ENCODE results near the gene TATDN3. TPM values are rescaled to one million over a fixed set of nuclear protein-coding genes. Genes with fewer than 3 reads are reported as not detected.
A peak's percentile ranks its signal among the peaks of the same experiment; 100 is the strongest.

The TATDN3 gene, protein sequence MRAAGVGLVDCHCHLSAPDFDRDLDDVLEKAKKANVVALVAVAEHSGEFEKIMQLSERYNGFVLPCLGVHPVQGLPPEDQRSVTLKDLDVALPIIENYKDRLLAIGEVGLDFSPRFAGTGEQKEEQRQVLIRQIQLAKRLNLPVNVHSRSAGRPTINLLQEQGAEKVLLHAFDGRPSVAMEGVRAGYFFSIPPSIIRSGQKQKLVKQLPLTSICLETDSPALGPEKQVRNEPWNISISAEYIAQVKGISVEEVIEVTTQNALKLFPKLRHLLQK
- 10 to 100 TPM; 13.9 to 18.6 TPM for total RNA-seq

DNA sequence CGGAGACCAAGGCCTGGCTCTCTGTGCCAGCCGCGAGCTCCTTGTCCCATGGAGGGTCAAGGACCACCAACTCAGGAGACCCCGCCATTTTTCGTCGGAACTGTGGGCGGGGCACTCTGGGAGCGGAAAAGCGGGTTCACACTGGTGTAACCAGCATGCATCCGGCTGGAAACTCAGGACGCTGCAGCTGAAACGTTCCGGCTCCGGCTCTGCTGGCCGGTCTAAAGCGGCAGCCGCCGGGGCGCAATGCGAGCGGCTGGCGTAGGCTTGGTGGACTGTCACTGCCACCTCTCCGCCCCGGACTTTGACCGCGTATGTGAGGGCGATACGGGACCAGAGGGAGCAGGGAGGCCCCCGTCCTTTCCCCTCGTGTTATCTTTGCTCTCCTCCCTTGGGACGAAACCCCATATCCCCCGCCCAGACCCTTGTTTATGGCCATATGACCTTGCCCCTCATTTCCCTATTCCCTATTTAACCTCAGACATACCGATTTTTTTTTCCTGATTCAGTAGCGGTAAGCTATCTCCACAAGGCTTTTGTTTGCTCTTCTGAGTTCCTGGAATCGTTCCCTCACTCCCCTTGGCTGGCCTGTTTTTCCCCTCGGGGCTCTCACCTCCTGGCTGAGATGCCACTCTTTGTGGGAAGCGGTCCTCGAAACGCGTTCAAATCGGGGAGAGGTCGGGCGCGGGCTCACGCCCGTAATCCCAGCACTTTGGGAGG is at the start of gene TATDN3, which contains the start of gene NSL1:
TATDN3 (plus strand) TSS at position 219 of the 720 bp plus-strand sequence; CDS start at position 247, 28 bp downstream.
NSL1 (minus strand) TSS at position 102 of the 720 bp plus-strand sequence; CDS start at position 88, 14 bp downstream.
- DNase-seq (peak; percentile 99), ATAC-seq (ENCODE audit: low read depth) (peak; percentile 87)
- Mint-ChIP-seq H3K9me3 (no peaks in the 10 kb centered on the region), H3K36me3 (peaks cover 10% of the 10 kb centered on the region), H3K4me3 (peak within 1 kb of the TSS; percentile 99), H3K4me1 (peaks cover 27% of the 10 kb centered on the region), H3K27ac (peak within 1 kb of the TSS; percentile 97), H3K27me3 (no peaks in the 10 kb centered on the region)
- POLR2A ChIA-PET: interaction anchor here (0.6 to 2.6 kb wide), 12 partner anchors 15 to 801 kb away, joined by 3 to 22 read pairs (median 5); partner anchors contain the start of genes ATF3 and FLVCR1

DNA sequence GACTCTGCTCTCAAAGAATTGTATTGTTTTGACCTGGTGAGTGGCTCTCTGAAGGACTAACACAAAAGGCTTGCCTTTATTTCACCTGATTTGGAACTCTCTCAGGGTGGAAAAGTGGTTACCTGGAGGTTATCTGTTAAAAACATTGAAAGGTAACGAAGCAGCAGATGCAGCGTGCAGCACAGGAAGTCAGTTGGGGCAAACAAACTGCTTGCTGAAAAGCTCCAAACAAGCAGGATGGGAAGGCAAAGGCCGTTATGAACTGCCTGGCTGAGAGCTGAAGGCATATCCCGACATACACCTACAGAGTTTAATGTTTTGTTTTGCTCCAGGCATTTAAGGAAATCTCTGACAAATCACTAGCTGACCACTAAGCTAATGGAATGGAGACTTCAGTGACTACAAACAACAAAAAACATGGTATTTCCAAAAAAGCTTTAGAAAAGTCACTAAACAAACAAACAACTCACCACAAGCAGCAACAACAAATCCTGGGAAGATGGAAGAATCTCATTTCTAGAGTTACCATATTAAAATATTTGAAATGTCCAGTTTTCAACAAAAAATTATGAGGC is 47.7 kb upstream of the TATDN3 start:
- Mint-ChIP-seq H3K36me3 (peaks cover 35% of the 10 kb centered on the region), H3K27ac (peak overlapping the region; percentile 55), H3K27me3 (no peaks in the 10 kb centered on the region), H3K4me1 (peaks cover 26% of the 10 kb centered on the region), H3K4me3 (peak overlapping the region; percentile 52), H3K9me3 (peaks cover 10% of the 10 kb centered on the region)
- no peak for DNase-seq
- POLR2A ChIA-PET: interaction anchor here (0.6 to 1.1 kb wide), 2 partner anchors 18 to 45 kb away, joined by 3 to 4 read pairs; partner anchors contain the start of gene BATF3
- ATAC-seq (ENCODE audit: low read depth): peak; percentile 56

DNA sequence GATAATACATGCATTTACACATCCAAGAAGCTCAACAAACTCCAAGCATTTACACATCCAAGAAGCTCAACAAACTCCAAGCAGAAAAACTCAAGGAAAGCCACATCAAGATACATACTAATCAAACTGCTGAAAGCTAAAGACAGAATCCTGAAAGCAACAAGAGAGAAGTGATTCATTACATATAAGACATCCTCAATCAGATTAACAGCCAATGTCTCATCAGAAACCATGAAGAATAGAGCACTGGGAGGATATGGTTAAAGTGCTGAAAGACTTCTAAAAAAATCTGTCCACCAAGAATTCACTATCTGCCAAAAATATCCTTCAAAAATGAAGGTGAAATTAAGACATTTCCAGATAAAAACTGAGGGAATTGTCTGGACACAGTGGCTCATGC is 46.4 kb upstream of the TATDN3 start:
- Mint-ChIP-seq H3K4me1 (peaks cover 28% of the 10 kb centered on the region), H3K27me3 (no peaks in the 10 kb centered on the region), H3K36me3 (peaks cover 35% of the 10 kb centered on the region), H3K27ac (no peak overlapping the region), H3K4me3 (no peak overlapping the region), H3K9me3 (peaks cover 10% of the 10 kb centered on the region)
- POLR2A ChIA-PET: no interaction called here
- no peak for ATAC-seq (ENCODE audit: low read depth)
- no peak for DNase-seq

DNA sequence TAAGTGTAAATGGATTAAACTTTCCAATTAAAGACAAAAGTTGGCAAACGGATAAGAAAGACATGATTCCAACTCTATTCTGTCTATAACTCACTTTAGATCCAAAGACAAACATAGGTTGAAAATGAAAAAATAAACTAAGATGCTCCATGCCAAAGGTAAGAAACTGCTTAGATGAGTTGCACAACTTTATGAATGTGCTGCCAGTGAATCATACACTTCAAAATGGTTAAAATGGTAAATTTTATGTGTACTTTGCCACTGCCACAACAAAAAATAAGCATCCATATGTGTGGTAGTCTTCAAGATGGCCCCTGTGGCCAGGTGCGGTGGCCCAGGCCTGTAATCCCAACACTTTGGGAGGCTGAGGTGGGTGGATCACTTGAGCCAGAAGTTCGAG is 45.1 kb upstream of the TATDN3 start:
- H3K27me3 Mint-ChIP-seq: no peaks in the 10 kb centered on the region
- POLR2A ChIA-PET: no interaction called here
- peaks cover 27% of the 10 kb centered on the region for H3K4me1 Mint-ChIP-seq
- peaks cover 5% of the 10 kb centered on the region for H3K9me3 Mint-ChIP-seq
- no peak overlapping the region for H3K27ac Mint-ChIP-seq
- ATAC-seq (ENCODE audit: low read depth): no peak
- H3K4me3 Mint-ChIP-seq: no peak overlapping the region
- no peak for DNase-seq
- peaks cover 29% of the 10 kb centered on the region for H3K36me3 Mint-ChIP-seq

DNA sequence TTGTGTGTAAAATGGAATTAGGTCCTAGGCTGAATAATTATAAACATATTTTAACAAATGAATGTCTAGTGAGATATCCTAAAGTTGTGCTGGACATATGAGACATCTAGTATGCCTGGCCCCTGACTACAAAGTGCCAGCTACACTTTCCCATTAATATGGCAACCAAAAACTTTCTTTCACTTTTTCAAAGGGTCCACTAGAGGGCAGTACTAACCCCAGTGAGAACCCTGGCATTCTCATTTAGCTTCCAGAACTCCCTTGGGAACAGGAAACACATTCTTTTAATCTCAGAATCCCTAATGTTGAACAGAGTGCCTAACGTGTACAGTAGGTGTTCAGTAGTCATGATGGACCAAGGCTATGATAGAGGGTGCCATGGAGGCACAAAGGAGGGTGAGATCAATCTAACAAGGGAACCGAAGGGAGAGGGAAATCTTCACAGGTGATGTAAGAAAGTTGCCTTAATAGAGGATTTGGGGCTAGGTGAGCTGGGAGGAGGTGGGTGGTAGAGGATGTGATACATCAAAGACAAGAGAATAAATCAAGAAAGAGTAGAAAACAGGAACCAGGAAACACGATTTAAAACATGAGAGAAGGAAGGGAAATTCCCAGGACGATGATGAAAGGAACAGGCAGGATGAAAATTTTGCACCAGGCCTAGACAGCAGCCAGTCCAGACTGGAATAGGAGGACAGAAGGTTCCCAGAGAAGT is 41.7 kb upstream of the TATDN3 start:
- Mint-ChIP-seq H3K27ac (peak overlapping the region; percentile 55), H3K36me3 (peaks cover 16% of the 10 kb centered on the region), H3K4me1 (peaks cover 45% of the 10 kb centered on the region), H3K27me3 (no peaks in the 10 kb centered on the region), H3K9me3 (no peaks in the 10 kb centered on the region), H3K4me3 (peak overlapping the region; percentile 44)
- ATAC-seq (ENCODE audit: low read depth) (no peak), DNase-seq (no peak)
- POLR2A ChIA-PET: interaction anchor here (1.4 kb wide), 2 partner anchors 66 to 85 kb away, joined by 3 read pairs; no protein-coding TSS in a partner anchor

DNA sequence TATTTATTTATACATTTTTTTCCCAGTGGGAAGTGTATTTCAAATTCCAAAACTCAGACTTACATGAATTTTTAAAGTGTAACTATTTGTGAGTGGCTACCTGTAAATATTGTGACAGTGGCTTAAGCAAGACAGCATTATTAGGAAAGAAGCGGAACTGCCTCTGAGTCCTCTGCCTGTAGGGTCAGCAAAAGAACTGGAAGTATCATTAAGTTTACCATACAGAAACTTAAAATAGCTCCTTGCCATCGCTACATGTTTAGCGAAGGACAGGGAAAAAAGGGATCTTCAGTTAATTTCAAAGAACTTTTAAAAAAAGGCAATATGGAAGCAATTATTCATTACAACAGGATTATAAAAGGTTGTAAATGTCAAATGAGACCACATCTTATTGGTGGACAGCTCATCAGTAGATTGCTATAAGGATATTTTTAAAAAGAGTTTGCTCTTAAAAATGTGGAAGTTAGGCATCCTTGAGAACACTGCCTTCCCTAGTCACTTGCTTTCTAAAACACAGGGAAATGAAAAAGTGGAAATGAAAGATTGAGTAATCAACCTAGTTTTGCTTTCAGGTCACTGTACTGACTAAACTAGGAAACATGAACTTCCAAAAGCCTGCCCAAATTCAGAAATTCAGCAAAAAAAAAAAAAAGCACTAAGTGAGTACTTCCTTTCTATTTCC is 39.3 kb upstream of the TATDN3 start:
- peaks cover 41% of the 10 kb centered on the region for H3K4me1 Mint-ChIP-seq
- H3K36me3 Mint-ChIP-seq: peaks cover 7% of the 10 kb centered on the region
- DNase-seq (no peak), ATAC-seq (ENCODE audit: low read depth) (no peak)
- H3K27me3 Mint-ChIP-seq: no peaks in the 10 kb centered on the region
- peak overlapping the region; percentile 67 for H3K4me3 Mint-ChIP-seq
- H3K9me3 Mint-ChIP-seq: no peaks in the 10 kb centered on the region
- POLR2A ChIA-PET: no interaction called here
- peak overlapping the region; percentile 78 for H3K27ac Mint-ChIP-seq

DNA sequence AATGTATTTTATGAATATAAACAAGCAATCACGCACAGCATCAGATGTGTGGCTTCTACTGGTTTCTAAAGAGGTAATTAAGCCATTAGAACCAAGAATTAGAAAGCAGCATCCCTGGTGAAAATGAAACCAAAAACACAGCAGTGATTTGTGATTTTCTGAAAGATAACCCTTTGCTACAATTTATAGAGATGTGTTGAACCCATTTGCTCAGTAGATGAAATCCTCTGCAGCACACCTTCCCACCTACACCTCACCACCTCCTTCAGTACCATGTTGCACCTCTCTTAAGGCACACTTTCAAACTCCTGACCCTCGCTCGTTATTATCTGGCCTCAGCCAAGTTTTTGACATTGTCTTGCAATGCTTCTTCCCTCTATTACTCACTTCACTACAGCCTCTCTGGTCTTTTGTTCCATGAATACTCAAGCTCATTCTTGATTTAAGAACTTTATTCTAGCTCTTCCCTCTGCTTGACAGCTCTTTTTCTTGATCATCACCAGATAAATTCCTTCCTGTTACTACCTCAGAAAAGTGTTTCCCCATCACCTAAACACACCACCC is 38.7 kb upstream of the TATDN3 start:
- Mint-ChIP-seq H3K27ac (peak overlapping the region; percentile 78), H3K27me3 (no peaks in the 10 kb centered on the region), H3K4me3 (peak overlapping the region; percentile 67), H3K36me3 (peaks cover 7% of the 10 kb centered on the region), H3K4me1 (peaks cover 41% of the 10 kb centered on the region), H3K9me3 (no peaks in the 10 kb centered on the region)
- ATAC-seq (ENCODE audit: low read depth) (peak; percentile 31), DNase-seq (no peak)
- POLR2A ChIA-PET: no interaction called here

DNA sequence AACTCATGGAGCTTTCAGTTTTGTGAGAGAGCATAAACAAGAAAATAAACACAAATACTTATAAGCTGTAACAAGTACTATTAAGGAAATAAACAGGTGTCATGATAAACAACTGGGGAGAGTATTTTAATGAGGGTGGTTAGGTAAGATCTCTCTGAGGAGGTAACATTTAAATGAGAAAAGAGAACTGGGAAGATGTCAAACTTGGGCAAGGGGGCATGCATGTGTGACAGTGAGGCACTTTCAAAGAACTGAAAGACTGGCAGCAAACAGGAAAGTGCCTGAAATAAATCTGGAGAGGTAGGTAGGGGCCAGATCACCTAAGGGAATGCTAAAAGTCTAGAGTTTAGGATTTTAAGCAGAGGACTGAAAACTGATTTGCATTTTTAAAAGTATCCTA is 37.9 kb upstream of the TATDN3 start:
- Mint-ChIP-seq H3K9me3 (no peaks in the 10 kb centered on the region), H3K4me3 (peak overlapping the region; percentile 68)
- POLR2A ChIA-PET: interaction anchor here (0.7 to 1.4 kb wide), 2 partner anchors 16 to 70 kb away, joined by 3 to 4 read pairs; no protein-coding TSS in a partner anchor

DNA sequence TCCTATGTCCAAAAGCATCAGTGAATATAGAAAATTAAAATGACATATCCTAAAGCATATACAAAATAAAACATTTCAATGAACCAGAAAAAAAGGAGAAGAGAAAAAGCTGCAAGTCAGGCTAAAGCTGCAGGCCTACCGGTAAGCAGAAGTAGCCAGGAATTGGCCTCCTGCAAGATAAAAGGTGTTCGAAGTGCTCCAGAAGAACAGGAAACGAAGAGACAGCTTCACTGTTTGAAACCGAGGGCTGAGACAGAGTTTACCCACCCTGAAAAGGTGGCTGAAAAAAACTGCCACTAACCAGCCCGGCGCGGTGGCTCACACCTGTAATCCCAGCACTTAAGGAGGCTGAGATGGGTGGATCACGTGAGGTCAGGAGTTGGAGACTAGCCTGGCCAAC is 37.5 kb upstream of the TATDN3 start:
- H3K27ac Mint-ChIP-seq: peak overlapping the region; percentile 75
- ATAC-seq (ENCODE audit: low read depth) (peak; percentile 77), DNase-seq (peak; percentile 42)
- H3K4me3 Mint-ChIP-seq: peak overlapping the region; percentile 68
- peaks cover 40% of the 10 kb centered on the region for H3K4me1 Mint-ChIP-seq
- no peaks in the 10 kb centered on the region for H3K27me3 Mint-ChIP-seq
- H3K9me3 Mint-ChIP-seq: no peaks in the 10 kb centered on the region
- peaks cover 7% of the 10 kb centered on the region for H3K36me3 Mint-ChIP-seq
- POLR2A ChIA-PET: interaction anchor here (0.7 to 1.4 kb wide), 2 partner anchors 15 to 70 kb away, joined by 3 to 4 read pairs; no protein-coding TSS in a partner anchor

More for the DNA sequence above, 37.9 kb upstream of the TATDN3 start:
- Mint-ChIP-seq H3K36me3 (peaks cover 7% of the 10 kb centered on the region), H3K27ac (peak overlapping the region; percentile 75), H3K27me3 (no peaks in the 10 kb centered on the region), H3K4me1 (peaks cover 41% of the 10 kb centered on the region)
- ATAC-seq (ENCODE audit: low read depth) (no peak), DNase-seq (no peak)

DNA sequence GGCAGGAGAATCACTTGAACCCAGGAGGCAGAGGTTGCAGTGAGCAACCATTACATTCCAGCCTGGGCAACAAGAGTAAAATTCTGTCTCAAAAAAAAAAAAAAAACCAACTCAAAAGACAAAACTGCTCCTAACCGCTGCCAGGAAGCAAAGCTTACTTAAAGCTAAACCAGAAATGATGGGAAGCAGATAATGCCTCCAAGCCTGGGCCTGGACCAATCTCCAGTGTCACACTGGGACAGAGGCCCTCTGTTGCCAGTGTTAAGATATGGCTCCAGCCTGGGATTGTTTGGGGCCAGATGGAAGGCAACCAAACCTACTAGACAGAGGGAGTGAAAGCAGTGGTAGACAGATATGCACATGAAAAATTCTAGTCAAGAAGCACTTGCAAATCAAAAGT is 37.0 kb upstream of the TATDN3 start:
- Mint-ChIP-seq H3K4me3 (peak overlapping the region; percentile 68), H3K27me3 (no peaks in the 10 kb centered on the region), H3K9me3 (no peaks in the 10 kb centered on the region), H3K27ac (peak overlapping the region; percentile 75), H3K36me3 (peaks cover 9% of the 10 kb centered on the region), H3K4me1 (peaks cover 38% of the 10 kb centered on the region)
- POLR2A ChIA-PET: interaction anchor here (0.7 to 1.4 kb wide), 3 partner anchors 10 to 1148 kb away, joined by 4 to 5 read pairs (median 4); no protein-coding TSS in a partner anchor
- peak; percentile 22 for ATAC-seq (ENCODE audit: low read depth)
- no peak for DNase-seq

DNA sequence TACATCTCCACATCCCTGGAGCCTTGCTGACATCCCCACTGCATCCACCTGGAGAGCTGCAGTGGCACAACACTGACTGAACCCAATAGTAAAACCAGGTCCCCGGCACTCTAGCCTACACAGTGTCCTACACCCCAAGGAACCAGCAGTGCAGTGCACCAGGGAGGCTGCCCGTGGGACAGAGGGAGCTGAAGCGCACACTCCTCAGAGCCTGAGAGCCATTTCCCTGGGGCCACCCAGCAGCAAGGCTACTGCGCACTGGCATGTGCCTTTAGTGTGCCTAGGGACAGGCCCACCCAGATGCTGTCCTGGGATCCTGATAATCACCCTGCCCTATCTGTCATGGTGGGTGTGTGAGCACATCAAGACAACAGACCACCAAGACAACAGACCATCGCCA is 32.0 kb upstream of the TATDN3 start:
- H3K4me3 Mint-ChIP-seq: no peak overlapping the region
- no peaks in the 10 kb centered on the region for H3K9me3 Mint-ChIP-seq
- H3K36me3 Mint-ChIP-seq: peaks cover 30% of the 10 kb centered on the region
- peak; percentile 23 for ATAC-seq (ENCODE audit: low read depth)
- peaks cover 8% of the 10 kb centered on the region for H3K4me1 Mint-ChIP-seq
- no peak for DNase-seq
- POLR2A ChIA-PET: no interaction called here
- no peaks in the 10 kb centered on the region for H3K27me3 Mint-ChIP-seq
- no peak overlapping the region for H3K27ac Mint-ChIP-seq

DNA sequence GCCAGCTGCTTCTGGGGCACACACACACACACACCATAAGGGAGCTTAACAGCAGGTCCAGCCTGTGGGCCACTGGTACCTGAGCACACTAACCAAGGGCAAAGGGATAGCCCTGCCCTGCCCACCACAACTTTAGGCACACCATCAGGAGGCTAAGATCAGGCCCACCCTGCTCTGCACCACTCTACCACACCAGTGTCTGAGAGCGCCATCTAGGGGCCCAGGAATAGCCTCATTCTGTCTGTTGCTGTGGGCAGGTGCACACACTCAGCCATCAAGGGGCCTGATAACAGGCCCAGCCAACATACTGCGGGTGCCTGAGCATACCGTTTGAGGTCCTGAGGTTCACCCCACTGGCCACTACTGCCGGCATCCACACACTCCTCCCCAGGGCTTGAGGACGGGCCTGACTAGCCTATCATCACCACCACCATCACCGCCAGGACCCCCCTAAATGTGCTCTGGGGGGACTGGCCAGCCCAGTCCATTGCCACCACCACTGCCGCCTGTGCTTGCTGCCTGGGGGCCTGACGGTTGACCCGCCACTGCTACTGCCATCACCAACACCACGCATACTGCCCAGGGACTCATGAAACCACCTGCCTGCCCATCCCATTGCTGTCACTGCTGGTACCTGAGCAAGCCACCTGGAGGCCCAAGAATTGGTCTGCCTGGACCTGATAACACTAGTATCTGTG is 31.4 kb upstream of the TATDN3 start:
- POLR2A ChIA-PET: no interaction called here
- ATAC-seq (ENCODE audit: low read depth) (peak; percentile 92), DNase-seq (peak; percentile 64)
- H3K36me3 Mint-ChIP-seq: peaks cover 35% of the 10 kb centered on the region
- no peak overlapping the region for H3K4me3 Mint-ChIP-seq
- no peaks in the 10 kb centered on the region for H3K27me3 Mint-ChIP-seq
- H3K4me1 Mint-ChIP-seq: peaks cover 5% of the 10 kb centered on the region
- H3K9me3 Mint-ChIP-seq: no peaks in the 10 kb centered on the region
- no peak overlapping the region for H3K27ac Mint-ChIP-seq

Measured in activated naive CD8-positive, alpha-beta T cell treated with anti-CD3 and anti-CD28 coated beads, Interleukin-2, amount 10 ng/mL, durations not matched to agents 7 days and 5 days (primary cell).